ENCODE measurements around the gene PIK3IP1. TPM values are rescaled to one million over a fixed set of nuclear protein-coding genes. Genes with fewer than 3 reads are reported as not detected.
"Not testable (repeated sequence)": the region's sequence is repeated elsewhere in the genome, so short reads cannot be mapped to it uniquely, and the experiment has no call there.

The PIK3IP1 gene
- total RNA-seq, 1 donor from 2014 or later: 3.2 TPM

GRCh38 chr22:31259798-31260473 lies 32.4 kb downstream of the PIK3IP1 start:
- no peak for DNase-seq (ENCODE audit: low spot score)
- no peak for ATAC-seq

DNA sequence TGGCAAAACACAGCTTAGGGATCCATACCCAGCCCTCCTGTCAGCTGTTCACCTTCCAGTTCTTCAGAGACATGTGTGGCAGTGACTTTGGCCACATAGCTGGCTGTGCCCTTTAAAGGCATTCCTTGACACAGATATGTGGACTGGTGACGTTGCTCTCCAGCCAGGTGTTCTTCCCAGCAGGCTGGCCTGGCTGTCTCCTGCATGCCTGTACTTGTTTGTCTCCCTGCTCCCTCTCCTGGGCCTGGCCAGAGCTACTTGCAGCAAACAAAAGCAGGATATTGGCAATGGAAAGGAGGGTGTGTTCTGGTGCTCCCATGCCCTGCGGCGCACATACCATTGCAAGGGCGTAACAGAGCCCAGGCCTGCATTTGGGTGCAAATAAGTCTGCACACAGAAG lies 38.3 kb downstream of the PIK3IP1 start:
- DNase-seq (ENCODE audit: low spot score) (no peak), ATAC-seq (peak; percentile 76)

GRCh38 chr22:31250740-31251600 lies 41.3 kb downstream of the PIK3IP1 start:
- DNase-seq (ENCODE audit: low spot score) (no peak), ATAC-seq (peak; percentile 38)

DNA sequence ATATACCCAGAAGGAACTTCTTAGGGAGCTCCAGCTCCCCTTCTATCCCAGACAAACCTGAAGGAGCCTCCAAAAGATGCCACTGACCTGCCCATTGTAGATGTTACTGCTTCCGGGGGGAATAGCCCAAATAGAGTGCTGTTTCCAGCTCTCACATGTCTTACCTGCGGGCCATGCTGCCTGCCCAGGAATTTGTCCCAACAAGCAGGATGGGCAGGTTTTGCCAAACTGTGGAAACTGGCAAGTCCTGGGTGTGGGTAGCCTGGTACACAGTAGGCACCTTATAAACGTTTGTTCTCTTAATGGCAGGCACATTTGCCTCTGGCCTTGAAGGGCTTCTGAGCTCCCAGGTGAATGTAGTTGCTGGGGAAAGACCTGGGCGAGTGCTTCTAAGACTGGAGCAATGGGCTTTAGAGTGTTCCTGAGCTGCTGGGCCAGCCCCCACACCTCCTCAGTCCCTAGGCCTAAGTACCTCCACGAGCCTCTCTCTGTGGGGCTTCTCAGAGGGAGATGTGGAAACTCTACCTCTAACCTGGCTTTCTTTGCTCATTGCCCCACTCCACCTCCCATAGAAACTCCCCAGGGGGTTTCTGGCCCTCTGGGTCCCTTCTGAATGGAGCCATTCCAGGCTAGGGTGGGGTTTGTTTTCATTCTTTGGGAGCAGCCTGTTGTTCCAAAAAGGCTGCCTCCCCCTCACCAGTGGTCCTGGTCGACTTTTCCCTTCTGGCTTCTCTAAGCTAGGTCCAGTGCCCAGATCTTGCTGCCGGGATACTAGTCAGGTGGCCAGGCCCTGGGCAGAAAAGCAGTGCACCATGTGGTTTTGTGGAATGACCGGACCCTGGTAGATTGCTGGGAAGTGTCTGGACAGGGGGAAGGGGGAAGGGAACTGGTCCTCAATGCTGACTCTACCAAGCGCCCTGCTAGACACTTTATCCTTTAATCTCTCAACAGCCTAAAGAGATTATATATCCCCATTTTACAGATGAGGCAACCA lies 43.0 kb downstream of the PIK3IP1 start:
- DNase-seq (ENCODE audit: low spot score): no peak
- no peak for ATAC-seq

GRCh38 chr22:31248138-31248745 lies 44.0 kb downstream of the PIK3IP1 start:
- no peak for DNase-seq (ENCODE audit: low spot score)
- peak; percentile 58 for ATAC-seq

- DNase-seq (ENCODE audit: low spot score): no peak
Measured at GRCh38 chr22:31247726-31248125, 44.6 kb downstream of the PIK3IP1 start.

GRCh38 chr22:31246687-31247086 lies 45.6 kb downstream of the PIK3IP1 start:
- DNase-seq (ENCODE audit: low spot score) (no peak), ATAC-seq (no peak)

More at GRCh38 chr22:31247726-31248125, 44.6 kb downstream of the PIK3IP1 start:
- no peak for ATAC-seq

DNA sequence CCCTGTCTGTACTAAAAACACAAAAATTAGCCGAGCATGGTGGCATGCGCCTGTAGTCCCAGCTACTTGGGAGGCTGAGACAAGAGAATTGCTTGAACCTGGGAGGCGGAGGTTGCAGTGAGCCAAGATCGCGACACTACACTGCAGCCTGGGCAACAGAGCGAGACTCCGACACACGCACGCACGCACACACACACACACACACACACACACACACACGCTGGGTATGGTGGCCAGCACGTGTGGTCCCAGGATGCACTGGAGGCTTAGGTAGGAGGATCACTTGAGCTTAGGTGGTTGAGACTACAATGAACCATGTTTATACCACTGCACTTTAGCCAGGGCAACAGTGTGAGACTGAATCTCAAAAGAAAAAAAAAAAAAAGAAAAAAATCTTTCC lies 46.3 kb downstream of the PIK3IP1 start:
- not testable (repeated sequence) for DNase-seq (ENCODE audit: low spot score); ATAC-seq

DNA sequence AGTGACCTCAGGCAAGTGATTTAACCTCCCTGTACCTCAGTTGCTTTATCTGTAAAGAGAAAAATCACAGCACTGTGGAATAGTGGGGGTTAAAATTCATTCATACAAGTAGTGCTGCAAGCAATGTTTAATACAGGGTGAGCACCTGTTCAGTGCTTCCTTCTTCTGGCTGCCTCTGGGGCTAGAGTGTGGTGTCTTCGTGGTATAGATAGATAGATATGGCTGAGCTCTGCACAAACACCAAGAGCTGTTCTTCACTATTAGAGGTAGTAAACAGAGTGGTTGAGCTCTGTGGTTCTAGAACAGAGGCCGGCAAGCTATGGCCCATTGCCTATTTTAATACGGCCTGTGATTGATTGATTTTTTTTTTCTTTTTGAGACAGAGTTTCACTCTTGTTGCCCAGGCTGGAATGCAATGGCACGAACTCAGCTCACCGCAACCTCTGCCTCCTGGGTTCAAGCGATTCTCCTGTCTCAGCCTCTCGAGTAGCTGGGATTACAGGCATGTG lies 47.3 kb downstream of the PIK3IP1 start:
- ATAC-seq: peak; percentile 72
- no peak for DNase-seq (ENCODE audit: low spot score)

GRCh38 chr22:31244046-31244942 lies 48.0 kb downstream of the PIK3IP1 start:
- ATAC-seq: no peak

GRCh38 chr22:31243339-31244045 lies 48.8 kb downstream of the PIK3IP1 start:
- no peak for DNase-seq (ENCODE audit: low spot score)
- ATAC-seq: no peak

More at GRCh38 chr22:31244046-31244942, 48.0 kb downstream of the PIK3IP1 start:
- DNase-seq (ENCODE audit: low spot score): no peak

DNA sequence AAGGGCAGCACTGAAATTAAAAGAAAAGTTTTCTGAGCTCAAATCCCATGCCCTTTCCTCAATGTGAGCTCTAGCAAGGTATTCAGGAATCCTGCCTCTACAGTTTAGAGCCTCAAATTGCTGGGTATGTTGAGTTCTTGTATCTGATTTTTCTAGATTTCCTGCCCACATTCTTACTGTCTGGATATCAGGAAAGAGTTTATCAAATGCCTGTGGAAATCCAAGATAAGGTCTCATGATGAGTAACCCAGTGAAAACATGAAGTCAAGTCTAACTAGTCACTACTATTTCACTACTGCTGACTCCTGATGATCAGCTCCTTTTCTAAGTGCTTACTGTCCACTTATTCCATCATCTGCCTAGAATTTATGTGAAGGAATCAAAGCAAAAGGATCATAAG lies 50.4 kb downstream of the PIK3IP1 start:
- DNase-seq (ENCODE audit: low spot score) (no peak), ATAC-seq (no peak)

- DNase-seq (ENCODE audit: low spot score): no peak
- ATAC-seq: peak; percentile 58
Measured at GRCh38 chr22:31241200-31241599, 51.1 kb downstream of the PIK3IP1 start.

GRCh38 chr22:31239771-31240370 lies 52.4 kb downstream of the PIK3IP1 start:
- ATAC-seq (no peak), DNase-seq (ENCODE audit: low spot score) (no peak)

DNA sequence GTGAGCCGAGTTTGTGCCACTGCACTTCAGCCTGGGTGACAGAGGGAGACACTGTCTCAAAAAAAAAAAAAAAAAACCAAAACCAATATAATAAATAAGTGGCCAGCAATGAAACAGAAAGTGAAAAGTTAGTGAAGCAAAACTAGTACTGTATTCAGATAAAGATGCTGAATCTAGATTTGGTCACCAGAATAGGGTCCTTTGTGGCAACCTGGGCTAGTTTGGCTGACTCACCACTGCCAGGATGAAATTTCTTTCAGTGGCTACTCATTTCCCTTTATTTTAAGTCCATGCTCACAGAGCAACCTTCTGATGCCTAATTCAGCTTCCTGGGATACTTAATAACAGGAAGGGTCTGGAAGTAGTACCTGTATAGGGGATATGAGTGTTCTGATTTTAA lies 54.2 kb downstream of the PIK3IP1 start:
- DNase-seq (ENCODE audit: low spot score) (no peak), ATAC-seq (no peak)

DNA sequence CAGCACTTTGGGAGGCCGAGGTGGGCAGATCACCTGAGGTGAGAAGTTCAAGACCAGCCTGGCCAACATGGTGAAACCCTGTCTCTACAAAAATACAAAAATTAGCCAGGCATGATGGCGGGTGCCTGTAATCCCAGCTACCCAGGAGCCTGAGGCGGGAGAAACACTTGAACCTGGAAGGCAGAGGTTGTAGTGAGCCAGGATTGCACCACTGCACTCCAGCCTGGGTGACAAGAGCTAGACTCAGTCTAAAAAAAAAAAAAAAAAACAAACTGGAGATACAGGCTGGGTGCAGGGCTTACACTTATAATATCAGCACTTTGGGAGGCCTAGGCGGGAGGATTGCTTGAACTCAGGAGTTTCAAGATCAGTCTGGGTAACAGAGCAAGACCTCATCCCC lies 56.2 kb downstream of the PIK3IP1 start:
- not testable (repeated sequence) for ATAC-seq; DNase-seq (ENCODE audit: low spot score)

GRCh38 chr22:31235081-31235480 lies 57.2 kb downstream of the PIK3IP1 start:
- no peak for DNase-seq (ENCODE audit: low spot score)

GRCh38 chr22:31233001-31233400 lies 59.3 kb downstream of the PIK3IP1 start:
- no peak for ATAC-seq
- no peak for DNase-seq (ENCODE audit: low spot score)

More at GRCh38 chr22:31235081-31235480, 57.2 kb downstream of the PIK3IP1 start:
- ATAC-seq: no peak

Data from left lobe of liver (tissue), 2 donors.